Activated T-helper 1 cell treated with anti-CD3 and anti-CD28 coated beads, Interleukin-2, amount 50 U/mL, for 16 hours (primary cell): Measurements from ENCODE around the gene ABHD13.
"Not testable (repeated sequence)": the region's sequence is repeated elsewhere in the genome, so short reads cannot be mapped to it uniquely, and the experiment has no call there.

ENCODE experiments used
- DNase-seq, 2 donors: peaks; one replicate each; pipeline ENCODE4 v3.0.0-alpha.2; 2020; ENCODE audit warnings: low read depth in 1 of 2, low spot score in 1 of 2

The ABHD13 gene

GRCh38 chr13:108223687-108224503 is 5.7 kb downstream of the ABHD13 start:
- no peak for DNase-seq

GRCh38 chr13:108225440-108225839 is 7.2 kb downstream of the ABHD13 start:
- no peak for DNase-seq

GRCh38 chr13:108226184-108226583 is 8.0 kb downstream of the ABHD13 start:
- DNase-seq: no peak

- DNase-seq: no peak
These were observed 9.6 kb downstream of the ABHD13 start for GRCh38 chr13:108227651-108228272.

- DNase-seq: no peak
These were observed 12.2 kb downstream of the ABHD13 start for GRCh38 chr13:108230377-108230776.

- no peak for DNase-seq
These were observed 31.0 kb downstream of the ABHD13 start for GRCh38 chr13:108249150-108249549.

- no peak for DNase-seq
These were observed 39.1 kb downstream of the ABHD13 start for GRCh38 chr13:108257248-108257647.

- DNase-seq: no peak
These were observed 45.6 kb downstream of the ABHD13 start for GRCh38 chr13:108263621-108264355.

- no peak for DNase-seq
These were observed 48.3 kb downstream of the ABHD13 start for GRCh38 chr13:108266321-108266990.

- no peak for DNase-seq
These were observed 49.2 kb downstream of the ABHD13 start for GRCh38 chr13:108267347-108267746.

- not testable (repeated sequence) for DNase-seq
These were observed 49.7 kb downstream of the ABHD13 start for GRCh38 chr13:108267855-108268254.

- no peak for DNase-seq
These were observed 50.4 kb downstream of the ABHD13 start for GRCh38 chr13:108268466-108269112.

GRCh38 chr13:108269601-108270328 is 51.6 kb downstream of the ABHD13 start, which contains the start of gene TNFSF13B:
Gene TNFSF13B (plus strand): TSS chr13:108269718. CDS start chr13:108269896, 178 bp downstream.
- DNase-seq: peak; percentile 7 to 17

GRCh38 chr13:108270442-108270841 is 52.2 kb downstream of the ABHD13 start:
- no peak for DNase-seq

GRCh38 chr13:108272333-108272732 is 54.1 kb downstream of the ABHD13 start:
- no peak for DNase-seq

GRCh38 chr13:108273429-108274118 is 55.4 kb downstream of the ABHD13 start:
- no peak for DNase-seq

- no peak for DNase-seq
These were observed 56.5 kb downstream of the ABHD13 start for GRCh38 chr13:108274718-108275117.

GRCh38 chr13:108276060-108276459 is 57.9 kb downstream of the ABHD13 start:
- DNase-seq: no peak

GRCh38 chr13:108278466-108278865 is 60.3 kb downstream of the ABHD13 start:
- DNase-seq: no peak
